ENCODE results near the gene RBM20. TPM values are rescaled to one million over a fixed set of nuclear protein-coding genes. Genes with fewer than 3 reads are reported as not detected.
A peak's percentile ranks its signal among the peaks of the same experiment; 100 is the strongest.
"Not testable (repeated sequence)": the region's sequence is repeated elsewhere in the genome, so short reads cannot be mapped to it uniquely, and the experiment has no call there.

The RBM20 gene
- total RNA-seq, 1 donor from 2014 or later = 0.02 TPM

GRCh38 chr10:110657973-110658691 is 14.0 kb downstream of the RBM20 start:
- Mint-ChIP-seq H3K4me3 (ENCODE audit: low read depth) (no peak overlapping the region), H3K27me3 (ENCODE audit: low read depth) (peaks cover 38% of the 10 kb centered on the region), H3K9me3 (no peaks in the 10 kb centered on the region), H3K36me3 (ENCODE audit: low read depth) (no peaks in the 10 kb centered on the region), H3K27ac (no peak overlapping the region), H3K4me1 (ENCODE audit: low read depth) (peaks cover 9% of the 10 kb centered on the region)
- no peak for DNase-seq (ENCODE audit: low spot score)
- intact Hi-C loops (cut with micrococcal nuclease) = no loop called here

- Mint-ChIP-seq H3K27ac (no peak overlapping the region), H3K4me1 (ENCODE audit: low read depth) (peaks cover 9% of the 10 kb centered on the region), H3K36me3 (ENCODE audit: low read depth) (no peaks in the 10 kb centered on the region), H3K4me3 (ENCODE audit: low read depth) (no peak overlapping the region), H3K27me3 (ENCODE audit: low read depth) (peaks cover 34% of the 10 kb centered on the region), H3K9me3 (no peaks in the 10 kb centered on the region)
- intact Hi-C loops (cut with micrococcal nuclease) = no loop called here
- DNase-seq (ENCODE audit: low spot score) = no peak
Observed at GRCh38 chr10:110659558-110659957, 15.4 kb downstream of the RBM20 start.

- H3K4me3 Mint-ChIP-seq (ENCODE audit: low read depth); H3K27ac Mint-ChIP-seq; H3K36me3 Mint-ChIP-seq (ENCODE audit: low read depth); H3K4me1 Mint-ChIP-seq (ENCODE audit: low read depth); DNase-seq (ENCODE audit: low spot score); H3K9me3 Mint-ChIP-seq; intact Hi-C loops (cut with micrococcal nuclease): not testable (repeated sequence)
- peaks cover 36% of the 10 kb centered on the region for H3K27me3 Mint-ChIP-seq (ENCODE audit: low read depth)
Observed at GRCh38 chr10:110660289-110660688, 16.2 kb downstream of the RBM20 start.

GRCh38 chr10:110661292-110661691 is 17.2 kb downstream of the RBM20 start:
- Mint-ChIP-seq H3K27ac (no peak overlapping the region), H3K4me3 (ENCODE audit: low read depth) (no peak overlapping the region), H3K9me3 (no peaks in the 10 kb centered on the region), H3K4me1 (ENCODE audit: low read depth) (peaks cover 9% of the 10 kb centered on the region), H3K36me3 (ENCODE audit: low read depth) (no peaks in the 10 kb centered on the region), H3K27me3 (ENCODE audit: low read depth) (peaks cover 35% of the 10 kb centered on the region)
- DNase-seq (ENCODE audit: low spot score) = no peak
- intact Hi-C loops (cut with micrococcal nuclease) = no loop called here

- H3K9me3 Mint-ChIP-seq = no peaks in the 10 kb centered on the region
- H3K27me3 Mint-ChIP-seq (ENCODE audit: low read depth) = peaks cover 57% of the 10 kb centered on the region
- intact Hi-C loops (cut with micrococcal nuclease) = no loop called here
- no peak overlapping the region for H3K4me3 Mint-ChIP-seq (ENCODE audit: low read depth)
- no peak overlapping the region for H3K27ac Mint-ChIP-seq
- no peaks in the 10 kb centered on the region for H3K36me3 Mint-ChIP-seq (ENCODE audit: low read depth)
- no peak for DNase-seq (ENCODE audit: low spot score)
- H3K4me1 Mint-ChIP-seq (ENCODE audit: low read depth) = peaks cover 9% of the 10 kb centered on the region
Observed at GRCh38 chr10:110664483-110665420, 20.6 kb downstream of the RBM20 start.

- H3K36me3 Mint-ChIP-seq (ENCODE audit: low read depth); intact Hi-C loops (cut with micrococcal nuclease); H3K27ac Mint-ChIP-seq; H3K4me1 Mint-ChIP-seq (ENCODE audit: low read depth); H3K9me3 Mint-ChIP-seq; H3K4me3 Mint-ChIP-seq (ENCODE audit: low read depth); DNase-seq (ENCODE audit: low spot score): not testable (repeated sequence)
- peaks cover 62% of the 10 kb centered on the region for H3K27me3 Mint-ChIP-seq (ENCODE audit: low read depth)
Observed at GRCh38 chr10:110666259-110666658, 22.1 kb downstream of the RBM20 start.

- Mint-ChIP-seq H3K4me3 (ENCODE audit: low read depth) (no peak overlapping the region), H3K4me1 (ENCODE audit: low read depth) (peaks cover 5% of the 10 kb centered on the region), H3K27ac (no peak overlapping the region), H3K9me3 (no peaks in the 10 kb centered on the region), H3K27me3 (ENCODE audit: low read depth) (peaks cover 59% of the 10 kb centered on the region), H3K36me3 (ENCODE audit: low read depth) (no peaks in the 10 kb centered on the region)
- intact Hi-C loops (cut with micrococcal nuclease) = no loop called here
- no peak for DNase-seq (ENCODE audit: low spot score)
Observed at GRCh38 chr10:110666673-110667072, 22.5 kb downstream of the RBM20 start.

- DNase-seq (ENCODE audit: low spot score) = no peak
- no peaks in the 10 kb centered on the region for H3K36me3 Mint-ChIP-seq (ENCODE audit: low read depth)
- intact Hi-C loops (cut with micrococcal nuclease) = no loop called here
- peaks cover 2% of the 10 kb centered on the region for H3K4me1 Mint-ChIP-seq (ENCODE audit: low read depth)
- H3K27me3 Mint-ChIP-seq (ENCODE audit: low read depth) = peaks cover 55% of the 10 kb centered on the region
- H3K4me3 Mint-ChIP-seq (ENCODE audit: low read depth) = no peak overlapping the region
- no peak overlapping the region for H3K27ac Mint-ChIP-seq
- no peaks in the 10 kb centered on the region for H3K9me3 Mint-ChIP-seq
Observed at GRCh38 chr10:110667620-110668343, 23.6 kb downstream of the RBM20 start.

- H3K27ac Mint-ChIP-seq = no peak overlapping the region
- no peaks in the 10 kb centered on the region for H3K36me3 Mint-ChIP-seq (ENCODE audit: low read depth)
- intact Hi-C loops (cut with micrococcal nuclease) = no loop called here
- peaks cover 2% of the 10 kb centered on the region for H3K4me1 Mint-ChIP-seq (ENCODE audit: low read depth)
- no peak for DNase-seq (ENCODE audit: low spot score)
- H3K9me3 Mint-ChIP-seq = no peaks in the 10 kb centered on the region
- H3K27me3 Mint-ChIP-seq (ENCODE audit: low read depth) = peaks cover 50% of the 10 kb centered on the region
- H3K4me3 Mint-ChIP-seq (ENCODE audit: low read depth) = no peak overlapping the region
Observed at GRCh38 chr10:110668443-110668842, 24.3 kb downstream of the RBM20 start.

GRCh38 chr10:110670335-110670734 is 26.2 kb downstream of the RBM20 start:
- Mint-ChIP-seq H3K9me3 (no peaks in the 10 kb centered on the region), H3K4me1 (ENCODE audit: low read depth) (peaks cover 2% of the 10 kb centered on the region), H3K27ac (no peak overlapping the region), H3K27me3 (ENCODE audit: low read depth) (peaks cover 60% of the 10 kb centered on the region), H3K4me3 (ENCODE audit: low read depth) (no peak overlapping the region), H3K36me3 (ENCODE audit: low read depth) (no peaks in the 10 kb centered on the region)
- no peak for DNase-seq (ENCODE audit: low spot score)
- intact Hi-C loops (cut with micrococcal nuclease) = no loop called here

GRCh38 chr10:110671788-110672579 is 27.8 kb downstream of the RBM20 start:
- Mint-ChIP-seq H3K27ac (no peak overlapping the region), H3K4me3 (ENCODE audit: low read depth) (peak overlapping the region; percentile 84), H3K27me3 (ENCODE audit: low read depth) (peaks cover 51% of the 10 kb centered on the region), H3K4me1 (ENCODE audit: low read depth) (peaks cover 2% of the 10 kb centered on the region), H3K36me3 (ENCODE audit: low read depth) (no peaks in the 10 kb centered on the region), H3K9me3 (no peaks in the 10 kb centered on the region)
- intact Hi-C loops (cut with micrococcal nuclease) = loop anchor here (1.0 to 2.0 kb wide), 3 partner anchors 21 to 367 kb away; partner anchors contain the start of gene SMNDC1
- peak; percentile 51 for DNase-seq (ENCODE audit: low spot score)

- Mint-ChIP-seq H3K4me1 (ENCODE audit: low read depth) (peaks cover 2% of the 10 kb centered on the region), H3K9me3 (no peaks in the 10 kb centered on the region), H3K27ac (no peak overlapping the region), H3K27me3 (ENCODE audit: low read depth) (peaks cover 50% of the 10 kb centered on the region), H3K4me3 (ENCODE audit: low read depth) (peak overlapping the region; percentile 84), H3K36me3 (ENCODE audit: low read depth) (no peaks in the 10 kb centered on the region)
- no peak for DNase-seq (ENCODE audit: low spot score)
- intact Hi-C loops (cut with micrococcal nuclease) = loop anchor here (1.0 to 2.0 kb wide), 3 partner anchors 22 to 368 kb away; partner anchors contain the start of gene SMNDC1
Observed at GRCh38 chr10:110672580-110672919, 28.4 kb downstream of the RBM20 start.
